Peyer's patch (tissue), 4 donors: Measurements from ENCODE around the gene WDR18.

ENCODE experiments used
- POLR2A ChIP-seq, 2 donors: fragments of 450-650 bp; IDR thresholded peaks; one replicate each; pipeline ENCODE4 v1.5.1; 2017; ENCODE audit warnings: antibody characterized with exemption in 2 of 2, mild to moderate bottlenecking in 2 of 2, moderate library complexity in 2 of 2
- TF ChIP-seq, protein P1 (sequence below), 6 experiments: fragments of 450-650 bp in 4 of 6; fragments of 200-600 bp in 2 of 6; sonication (generic) in 1 of 6; IDR thresholded peaks; one replicate each; pipeline ENCODE4 v1.5.1; 2017 to 2019; ENCODE audit warnings: antibody characterized with exemption in 6 of 6, mild to moderate bottlenecking in 3 of 6, moderate library complexity in 1 of 6

DNA sequence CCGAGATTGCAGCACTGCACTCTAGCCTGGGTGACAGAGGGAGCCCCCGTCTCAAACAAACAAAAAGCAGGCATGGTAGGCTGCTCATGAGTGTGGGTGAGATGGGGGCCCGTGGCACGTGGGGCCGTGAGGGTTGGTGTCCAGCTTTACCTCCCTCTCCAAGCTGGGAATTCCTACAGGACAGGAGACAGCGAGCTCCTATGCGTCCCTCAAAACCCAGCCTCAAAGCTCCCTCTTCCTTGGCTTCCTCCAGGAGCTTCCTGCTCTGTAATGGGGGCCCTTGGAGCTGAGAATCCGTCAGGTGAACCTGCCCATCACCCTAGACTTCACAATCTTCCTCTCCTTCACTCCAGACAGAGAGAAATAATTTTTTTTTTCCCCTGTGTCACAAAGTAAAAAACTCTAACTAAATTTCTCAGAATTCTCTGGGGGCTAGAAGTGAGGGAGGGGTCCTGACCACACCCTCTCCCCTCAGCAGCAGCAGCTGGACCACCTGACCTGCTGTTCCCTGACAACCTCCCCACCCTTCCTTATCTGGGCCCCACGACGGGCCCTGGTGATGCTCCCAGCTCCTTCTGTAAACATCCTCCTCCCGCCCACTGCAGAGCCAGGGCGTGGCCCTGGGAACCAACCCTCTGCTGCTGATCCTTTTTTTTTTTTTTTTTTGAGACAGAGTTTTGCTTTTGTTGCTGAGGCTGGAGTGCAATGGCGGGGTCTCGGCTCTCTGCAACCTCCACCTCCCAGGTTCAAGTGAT lies 22.1 kb upstream of the WDR18 start:
- TF ChIP-seq, protein P1, sequence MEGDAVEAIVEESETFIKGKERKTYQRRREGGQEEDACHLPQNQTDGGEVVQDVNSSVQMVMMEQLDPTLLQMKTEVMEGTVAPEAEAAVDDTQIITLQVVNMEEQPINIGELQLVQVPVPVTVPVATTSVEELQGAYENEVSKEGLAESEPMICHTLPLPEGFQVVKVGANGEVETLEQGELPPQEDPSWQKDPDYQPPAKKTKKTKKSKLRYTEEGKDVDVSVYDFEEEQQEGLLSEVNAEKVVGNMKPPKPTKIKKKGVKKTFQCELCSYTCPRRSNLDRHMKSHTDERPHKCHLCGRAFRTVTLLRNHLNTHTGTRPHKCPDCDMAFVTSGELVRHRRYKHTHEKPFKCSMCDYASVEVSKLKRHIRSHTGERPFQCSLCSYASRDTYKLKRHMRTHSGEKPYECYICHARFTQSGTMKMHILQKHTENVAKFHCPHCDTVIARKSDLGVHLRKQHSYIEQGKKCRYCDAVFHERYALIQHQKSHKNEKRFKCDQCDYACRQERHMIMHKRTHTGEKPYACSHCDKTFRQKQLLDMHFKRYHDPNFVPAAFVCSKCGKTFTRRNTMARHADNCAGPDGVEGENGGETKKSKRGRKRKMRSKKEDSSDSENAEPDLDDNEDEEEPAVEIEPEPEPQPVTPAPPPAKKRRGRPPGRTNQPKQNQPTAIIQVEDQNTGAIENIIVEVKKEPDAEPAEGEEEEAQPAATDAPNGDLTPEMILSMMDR (IDR thresholded peaks at IDR 0.05) = no peak
- TF ChIP-seq POLR2A (IDR thresholded peaks at IDR 0.05) = no peak
